Lung (tissue), 12 donors: ENCODE results near the gene P3H3. TPM values are rescaled to one million over a fixed set of nuclear protein-coding genes. Genes with fewer than 3 reads are reported as not detected.

ENCODE experiments used
- ATAC-seq: fragments of 200-7000 bp; cut with Tn5 transposase; one replicate; pipeline ENCODE4 v1.9.1; 2020; ENCODE audit warnings: moderate number of reproducible peaks; ENCODE audit not compliant: insufficient read depth, low FRiP score
- DNase-seq, 3 donors: peaks; one replicate each; pipeline ENCODE4 v3.0.0-alpha.2; 2013 to 2017
- H3K27ac ChIP-seq, 2 donors: one replicate each; pipeline ENCODE4 v1.5.1; 2013; ENCODE audit warnings: mild to moderate bottlenecking in 2 of 2, moderate library complexity in 2 of 2, control low read depth in 1 of 2, inconsistent platforms in 1 of 2, low read depth in 1 of 2, low read length in 1 of 2
- H3K27me3 ChIP-seq, 3 donors: one replicate each; pipeline ENCODE4 v1.5.1; 2013; ENCODE audit warnings: low read length in 2 of 3; ENCODE audit not compliant: control insufficient read depth in 3 of 3, insufficient read depth in 3 of 3
- H3K36me3 ChIP-seq, 4 donors: one replicate each; pipeline ENCODE4 v1.5.1; 2013; ENCODE audit warnings: low read length in 4 of 4, mild to moderate bottlenecking in 1 of 4, moderate library complexity in 1 of 4; ENCODE audit not compliant: control insufficient read depth in 4 of 4, insufficient read depth in 4 of 4
- H3K4me1 ChIP-seq, 5 donors: one replicate each; pipeline ENCODE4 v1.5.1; 2013; ENCODE audit warnings: low read length in 5 of 5, mild to moderate bottlenecking in 2 of 5, moderate library complexity in 1 of 5; ENCODE audit not compliant: control insufficient read depth in 5 of 5, insufficient read depth in 5 of 5
- H3K4me3 ChIP-seq: one replicate; pipeline ENCODE4 v1.5.1; 2013; ENCODE audit warnings: mild to moderate bottlenecking, control low read depth, moderate library complexity
- H3K9ac ChIP-seq, 2 donors: one replicate each; pipeline ENCODE4 v1.5.1; 2013; ENCODE audit warnings: low read length in 2 of 2, control low read depth in 1 of 2; ENCODE audit not compliant: insufficient read depth in 1 of 2
- H3K9me3 ChIP-seq, 4 donors: one replicate each; pipeline ENCODE4 v1.5.1; 2013; ENCODE audit warnings: low read length in 3 of 4, mild to moderate bottlenecking in 1 of 4, moderate library complexity in 1 of 4; ENCODE audit not compliant: control insufficient read depth in 4 of 4, insufficient read depth in 3 of 4
- WGBS, 2 donors: extraction: QIAGEN DNeasy Blood & Tissue Kit; methylation state at CpG; one replicate each; pipeline ENCODE4 v1.1.7; 2013; 5-methylcytosine and 5-hydroxymethylcytosine counted together
- polyA plus RNA-seq, 2 donors: library from polyadenylated mRNA; stranded (reverse); fragments of 200-250 nt; gene quantifications; one replicate each; pipeline ENCODE4 v1.2.1, GENCODE V29; 2013
- total RNA-seq, 2 donors: library from RNA; depleted of rRNA in 1 of 2; stranded (reverse); fragments of >200 nt in 1 of 2; gene quantifications; one replicate each; pipeline ENCODE4 v1.2.1, GENCODE V29; 2014 to 2021
- TF ChIP-seq, protein P1 (sequence below): IDR thresholded peaks from 2 replicates; pipeline ENCODE4 v1.5.1; 2012; ENCODE audit warnings: mild to moderate bottlenecking; ENCODE audit errors: control extremely low read depth, extremely low read depth
- donor health status: control.
- donor health status: control.
- donor health status: Bipolar disorder and iron deficiency.
- donor health status: healthy.
- donor health status: DM: yes; HTN: yes; CAD: no.

P3H3 gene
- total and polyA plus RNA-seq, 4 donors: 9.3 to 23.3 (median 14.2) TPM

DNA sequence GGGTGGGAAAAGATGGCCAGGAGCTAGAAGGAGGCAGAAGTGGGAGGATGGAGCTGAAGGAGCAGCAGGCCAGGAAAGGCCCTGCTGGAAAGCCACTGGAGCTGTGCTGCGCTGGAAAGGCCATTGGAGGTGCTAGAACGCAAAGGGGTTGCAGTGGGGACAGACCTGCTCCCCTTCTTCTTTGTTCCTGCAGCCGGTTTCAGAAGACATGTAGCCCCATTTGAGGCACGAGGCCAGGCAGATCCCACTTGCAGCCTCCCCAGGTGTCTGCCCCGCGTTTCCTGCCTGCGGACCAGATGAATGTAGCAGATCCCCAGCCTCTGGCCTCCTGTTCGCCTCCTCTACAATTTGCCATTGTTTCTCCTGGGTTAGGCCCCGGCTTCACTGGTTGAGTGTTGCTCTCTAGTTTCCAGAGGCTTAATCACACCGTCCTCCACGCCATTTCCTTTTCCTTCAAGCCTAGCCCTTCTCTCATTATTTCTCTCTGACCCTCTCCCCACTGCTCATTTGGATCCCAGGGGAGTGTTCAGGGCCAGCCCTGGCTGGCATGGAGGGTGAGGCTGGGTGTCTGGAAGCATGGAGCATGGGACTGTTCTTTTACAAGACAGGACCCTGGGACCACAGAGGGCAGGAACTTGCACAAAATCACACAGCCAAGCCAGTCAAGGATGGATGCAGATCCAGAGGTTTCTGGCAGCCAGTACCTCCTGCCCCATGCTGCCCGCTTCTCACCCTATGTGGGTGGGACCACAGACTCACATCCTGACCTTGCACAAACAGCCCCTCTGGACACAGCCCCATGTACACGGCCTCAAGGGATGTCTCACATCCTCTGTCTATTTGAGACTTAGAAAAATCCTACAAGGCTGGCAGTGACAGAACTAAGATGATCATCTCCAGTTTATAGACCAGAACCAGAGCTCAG is 8.8 kb upstream of the P3H3 start:
- TF ChIP-seq, protein P1, sequence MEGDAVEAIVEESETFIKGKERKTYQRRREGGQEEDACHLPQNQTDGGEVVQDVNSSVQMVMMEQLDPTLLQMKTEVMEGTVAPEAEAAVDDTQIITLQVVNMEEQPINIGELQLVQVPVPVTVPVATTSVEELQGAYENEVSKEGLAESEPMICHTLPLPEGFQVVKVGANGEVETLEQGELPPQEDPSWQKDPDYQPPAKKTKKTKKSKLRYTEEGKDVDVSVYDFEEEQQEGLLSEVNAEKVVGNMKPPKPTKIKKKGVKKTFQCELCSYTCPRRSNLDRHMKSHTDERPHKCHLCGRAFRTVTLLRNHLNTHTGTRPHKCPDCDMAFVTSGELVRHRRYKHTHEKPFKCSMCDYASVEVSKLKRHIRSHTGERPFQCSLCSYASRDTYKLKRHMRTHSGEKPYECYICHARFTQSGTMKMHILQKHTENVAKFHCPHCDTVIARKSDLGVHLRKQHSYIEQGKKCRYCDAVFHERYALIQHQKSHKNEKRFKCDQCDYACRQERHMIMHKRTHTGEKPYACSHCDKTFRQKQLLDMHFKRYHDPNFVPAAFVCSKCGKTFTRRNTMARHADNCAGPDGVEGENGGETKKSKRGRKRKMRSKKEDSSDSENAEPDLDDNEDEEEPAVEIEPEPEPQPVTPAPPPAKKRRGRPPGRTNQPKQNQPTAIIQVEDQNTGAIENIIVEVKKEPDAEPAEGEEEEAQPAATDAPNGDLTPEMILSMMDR: no peak
- H3K4me1 ChIP-seq: peaks cover 0 to 17% (median 9%) of the 10 kb centered on the region in 5 donors
- no peak overlapping the region for H3K27ac ChIP-seq
- no peak overlapping the region for H3K4me3 ChIP-seq
- peaks cover 0 to 7% (median 3%) of the 10 kb centered on the region in 3 donors for H3K27me3 ChIP-seq
- DNase-seq (no peak), ATAC-seq (no peak)
- H3K9ac ChIP-seq: no peak overlapping the region
- peaks cover 0 to 32% (median 9%) of the 10 kb centered on the region in 4 donors for H3K36me3 ChIP-seq
- WGBS, 2 donors: 87 to 89% methylated on average over 13 of the region's 13 CpGs
- H3K9me3 ChIP-seq: peaks cover 0 to 4% (median 0%) of the 10 kb centered on the region in 4 donors

DNA sequence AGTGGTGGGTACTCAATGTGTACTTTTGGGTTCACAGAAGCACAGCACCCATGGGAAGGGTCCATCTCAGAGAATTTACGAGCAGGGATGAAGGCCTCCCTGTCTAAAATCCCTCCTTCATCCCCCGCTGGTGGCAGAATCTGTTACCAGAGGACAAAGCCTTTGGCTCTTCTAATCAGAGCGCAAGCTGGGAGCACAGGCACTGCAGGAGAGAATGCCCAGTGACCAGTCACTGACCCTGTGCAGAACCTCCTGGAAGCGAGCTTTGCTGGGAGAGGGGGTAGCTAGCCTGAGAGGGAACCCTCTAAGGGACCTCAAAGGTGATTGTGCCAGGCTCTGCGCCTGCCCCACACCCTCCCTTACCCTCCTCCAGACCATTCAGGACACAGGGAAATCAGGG is 8.0 kb upstream of the P3H3 start:
- ATAC-seq (no peak), DNase-seq (no peak)
- Histone ChIP-seq H3K9ac (no peak overlapping the region), H3K27ac (no peak overlapping the region), H3K9me3 (peaks cover 0 to 4% (median 0%) of the 10 kb centered on the region in 4 donors), H3K27me3 (peaks cover 0 to 12% (median 3%) of the 10 kb centered on the region in 3 donors), H3K4me3 (no peak overlapping the region), H3K4me1 (peaks cover 0 to 17% (median 9%) of the 10 kb centered on the region in 5 donors), H3K36me3 (peaks cover 0 to 27% (median 8%) of the 10 kb centered on the region in 4 donors)
- WGBS, 2 donors: 86 to 100% methylated on average over 5 of the region's 5 CpGs
- TF ChIP-seq, protein P1: no peak

DNA sequence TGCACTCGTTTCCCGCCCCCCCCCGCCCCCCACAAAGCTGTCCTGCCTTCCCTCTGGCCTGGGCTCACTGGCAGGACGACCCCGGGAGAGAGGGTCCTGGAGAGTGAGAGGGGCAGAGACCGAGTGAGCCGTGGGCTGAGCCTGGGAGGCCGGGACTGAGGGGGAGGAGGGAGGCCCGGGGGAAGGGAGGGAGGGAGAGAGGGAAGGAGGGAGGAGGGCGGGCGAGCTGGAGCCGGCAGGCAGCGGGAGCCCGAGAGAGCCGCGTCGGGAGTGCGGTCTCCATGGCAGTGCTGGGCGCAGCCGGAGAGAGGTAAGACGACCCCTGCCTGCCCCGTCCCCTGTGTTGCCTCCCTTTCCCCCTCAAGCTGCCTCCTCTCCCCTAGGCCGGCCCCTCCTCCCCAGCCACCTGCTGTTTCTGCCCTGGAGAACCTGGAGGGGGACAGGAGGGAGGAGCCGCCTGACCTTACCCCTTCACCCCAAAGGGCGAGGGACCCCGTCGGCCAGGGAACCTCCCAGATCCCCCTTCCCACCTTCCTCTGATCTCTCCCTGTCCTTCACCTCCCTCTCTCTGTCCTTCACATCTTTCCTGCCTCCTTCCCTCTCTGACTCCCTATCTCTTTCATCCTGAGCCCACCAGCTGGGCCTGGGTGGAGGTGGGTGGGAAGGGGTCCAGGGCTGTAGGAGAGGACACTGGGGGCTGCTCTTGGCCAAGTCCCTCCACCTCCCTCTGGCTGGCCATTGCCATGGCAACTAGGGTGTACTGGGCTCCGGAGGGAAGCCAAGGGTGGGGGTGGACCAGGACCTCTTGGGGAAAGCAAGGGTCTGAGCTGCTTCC is 6.4 kb upstream of the P3H3 start, which contains the start of gene GPR162:
TSS of gene GPR162 (plus strand) at position 231 of the 835 bp plus-strand sequence. CDS start 2,078 bp downstream, outside the sequence.
- H3K4me1 ChIP-seq: peaks cover 0 to 22% (median 9%) of the 10 kb centered on the region in 5 donors
- peaks cover 0 to 4% (median 0%) of the 10 kb centered on the region in 4 donors for H3K9me3 ChIP-seq
- H3K36me3 ChIP-seq: peaks cover 0 to 22% (median 4%) of the 10 kb centered on the region in 4 donors
- H3K27me3 ChIP-seq: peaks cover 0 to 12% (median 3%) of the 10 kb centered on the region in 3 donors
- peak within 1 kb of the TSS; percentile 29 for H3K4me3 ChIP-seq
- 2 to 3% methylated on average over 25 to 28 of the region's 28 CpGs for WGBS, 2 donors
- DNase-seq: peak; percentile 84 to 89 (median 85)
- no peak for ATAC-seq
- TF ChIP-seq, protein P1: no peak
- peak within 1 kb of the TSS in 1 of 2 donors; percentile 57 for H3K27ac ChIP-seq
- H3K9ac ChIP-seq: peak within 1 kb of the TSS in 1 of 2 donors; percentile 26
